Measurements from ENCODE around the gene SLC6A3. TPM values are rescaled to one million over a fixed set of nuclear protein-coding genes. Genes with fewer than 3 reads are reported as not detected.

SLC6A3 gene
- total RNA-seq, 1 donor from 2014 or later, result not detected

- Mint-ChIP-seq H3K27me3 (ENCODE audit: unreplicated experiment) (no peaks in the 10 kb centered on the region), H3K4me1 (ENCODE audit: unreplicated experiment) (no peaks in the 10 kb centered on the region), H3K27ac (ENCODE audit: unreplicated experiment) (no peak overlapping the region), H3K9me3 (ENCODE audit: unreplicated experiment) (peaks cover 21% of the 10 kb centered on the region), H3K4me3 (ENCODE audit: unreplicated experiment) (no peak overlapping the region), H3K36me3 (ENCODE audit: unreplicated experiment) (no peaks in the 10 kb centered on the region)
- no peak for TF ChIP-seq CTCF (IDR thresholded peaks at IDR 0.05)
- DNase-seq (ENCODE audit: extremely low spot score, unreplicated experiment), result no peak
Observed at GRCh38 chr5:1431896-1432295, 13.3 kb downstream of the SLC6A3 start.

DNA sequence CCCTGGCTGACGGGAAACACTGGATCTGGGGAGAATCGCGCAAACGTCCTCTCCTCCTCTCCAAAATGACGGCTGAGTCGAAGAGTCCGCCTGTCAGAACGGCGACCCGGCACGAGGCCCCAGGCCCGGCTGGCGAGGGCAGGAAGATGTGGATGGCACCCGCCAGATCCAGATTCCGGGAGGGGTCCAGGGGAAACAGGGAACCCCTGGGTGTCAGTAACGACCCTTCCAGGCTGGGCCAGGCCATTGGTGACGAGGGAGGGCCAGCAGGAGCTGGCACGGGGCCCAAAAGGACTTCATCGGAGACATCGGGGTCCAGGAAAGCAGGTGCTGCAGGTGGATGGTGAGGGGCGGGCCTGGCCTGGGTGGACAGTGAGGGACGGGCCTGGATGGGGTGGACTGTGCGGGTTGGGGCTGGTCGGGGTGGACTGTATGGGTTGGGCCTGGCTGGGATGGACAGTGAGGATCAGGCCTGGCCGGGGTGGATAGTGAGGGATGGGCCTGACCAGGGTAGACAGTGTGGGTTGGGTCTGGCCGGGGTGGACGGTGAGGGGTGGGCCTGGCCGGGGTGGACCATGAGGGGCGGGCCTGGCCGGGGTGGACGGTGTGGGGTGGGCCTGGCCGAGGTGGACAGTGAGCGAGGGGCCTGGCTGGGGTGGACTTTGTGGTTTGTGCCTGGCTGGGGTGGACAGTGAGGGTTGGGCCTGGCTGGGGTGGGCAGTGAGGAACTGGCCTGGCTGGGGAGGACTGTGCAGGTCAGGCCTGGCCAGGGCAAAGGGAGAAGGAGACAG is 14.0 kb downstream of the SLC6A3 start:
- H3K4me1 Mint-ChIP-seq (ENCODE audit: unreplicated experiment), result no peaks in the 10 kb centered on the region
- no peak for DNase-seq (ENCODE audit: extremely low spot score, unreplicated experiment)
- no peaks in the 10 kb centered on the region for H3K27me3 Mint-ChIP-seq (ENCODE audit: unreplicated experiment)
- no peak for TF ChIP-seq CTCF (IDR thresholded peaks at IDR 0.05)
- H3K9me3 Mint-ChIP-seq (ENCODE audit: unreplicated experiment), result peaks cover 28% of the 10 kb centered on the region
- no peaks in the 10 kb centered on the region for H3K36me3 Mint-ChIP-seq (ENCODE audit: unreplicated experiment)
- no peak overlapping the region for H3K4me3 Mint-ChIP-seq (ENCODE audit: unreplicated experiment)
- H3K27ac Mint-ChIP-seq (ENCODE audit: unreplicated experiment), result no peak overlapping the region

- Mint-ChIP-seq H3K27me3 (ENCODE audit: unreplicated experiment) (no peaks in the 10 kb centered on the region), H3K4me3 (ENCODE audit: unreplicated experiment) (no peak overlapping the region), H3K36me3 (ENCODE audit: unreplicated experiment) (no peaks in the 10 kb centered on the region), H3K4me1 (ENCODE audit: unreplicated experiment) (no peaks in the 10 kb centered on the region), H3K9me3 (ENCODE audit: unreplicated experiment) (peaks cover 36% of the 10 kb centered on the region), H3K27ac (ENCODE audit: unreplicated experiment) (no peak overlapping the region)
- TF ChIP-seq CTCF (IDR thresholded peaks at IDR 0.05), result no peak
- no peak for DNase-seq (ENCODE audit: extremely low spot score, unreplicated experiment)
Observed at GRCh38 chr5:1430121-1430795, 15.0 kb downstream of the SLC6A3 start.

DNA sequence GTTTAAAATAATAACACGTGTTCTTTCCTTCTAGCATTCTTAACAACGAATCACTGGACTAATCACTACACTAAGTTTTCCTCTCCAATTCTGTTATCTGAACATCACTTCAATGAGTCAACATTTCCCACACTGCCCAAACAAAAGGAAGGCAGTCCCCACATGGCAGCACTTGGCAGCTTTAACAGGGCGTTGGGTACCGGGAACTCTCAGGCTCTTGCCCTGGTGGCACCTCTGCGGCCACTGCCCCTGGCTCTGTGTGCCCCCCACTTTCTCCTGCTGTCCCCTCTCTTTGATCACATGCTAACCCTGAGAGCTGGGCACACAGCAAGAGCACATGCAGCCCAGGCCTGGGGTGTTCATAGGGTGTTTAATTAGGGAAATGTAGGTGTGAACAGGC is 15.7 kb downstream of the SLC6A3 start:
- Mint-ChIP-seq H3K36me3 (ENCODE audit: unreplicated experiment) (no peaks in the 10 kb centered on the region), H3K4me1 (ENCODE audit: unreplicated experiment) (no peaks in the 10 kb centered on the region), H3K4me3 (ENCODE audit: unreplicated experiment) (no peak overlapping the region), H3K27me3 (ENCODE audit: unreplicated experiment) (no peaks in the 10 kb centered on the region), H3K27ac (ENCODE audit: unreplicated experiment) (no peak overlapping the region), H3K9me3 (ENCODE audit: unreplicated experiment) (peaks cover 33% of the 10 kb centered on the region)
- no peak for TF ChIP-seq CTCF (IDR thresholded peaks at IDR 0.05)
- no peak for DNase-seq (ENCODE audit: extremely low spot score, unreplicated experiment)

DNA sequence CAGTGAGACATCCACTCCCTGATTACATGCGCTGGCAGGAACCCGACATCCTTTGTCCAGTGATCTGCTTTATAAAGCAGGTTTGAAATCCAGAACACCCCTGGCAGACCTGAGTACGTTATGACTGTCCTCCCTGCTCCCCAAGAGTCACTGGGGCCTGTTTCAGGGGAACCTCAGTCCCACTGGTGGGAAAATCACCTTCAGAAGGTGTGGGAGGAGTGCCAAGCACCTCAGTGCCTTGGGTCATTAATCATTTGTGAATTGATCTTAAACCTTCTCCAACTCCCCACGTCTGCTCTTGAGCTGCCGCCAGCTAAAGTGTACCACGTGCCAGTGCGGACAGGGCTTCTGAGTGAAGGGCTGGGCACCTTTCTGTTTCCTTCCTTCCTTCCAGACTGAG is 16.2 kb downstream of the SLC6A3 start:
- Mint-ChIP-seq H3K4me3 (ENCODE audit: unreplicated experiment) (no peak overlapping the region), H3K27ac (ENCODE audit: unreplicated experiment) (no peak overlapping the region), H3K4me1 (ENCODE audit: unreplicated experiment) (no peaks in the 10 kb centered on the region), H3K9me3 (ENCODE audit: unreplicated experiment) (peaks cover 34% of the 10 kb centered on the region), H3K27me3 (ENCODE audit: unreplicated experiment) (no peaks in the 10 kb centered on the region), H3K36me3 (ENCODE audit: unreplicated experiment) (no peaks in the 10 kb centered on the region)
- TF ChIP-seq CTCF (IDR thresholded peaks at IDR 0.05), result no peak
- no peak for DNase-seq (ENCODE audit: extremely low spot score, unreplicated experiment)
